Posterior vena cava (tissue), 2 donors: ENCODE measurements around the gene NKD2. TPM values are rescaled to one million over a fixed set of nuclear protein-coding genes. Genes with fewer than 3 reads are reported as not detected.
"Not testable (repeated sequence)": the region's sequence is repeated elsewhere in the genome, so short reads cannot be mapped to it uniquely, and the experiment has no call there.

ENCODE experiments used
- DNase-seq: peaks from one replicate; pipeline ENCODE4 v3.0.0-alpha.2; 2020; ENCODE audit warnings: low spot score
- intact Hi-C, 2 donors: fragments of 100-400 bp; cut with DNase I; formaldehyde crosslinking; loops; one replicate each; pipeline versions ENCODE4 v1.14.1 to v1.14.2; 2022 to 2023
- total RNA-seq, 2 donors: library from RNA; stranded (reverse); fragmentation: NEBNext Ultra II Directional; extraction: Animal tissue kit (Norgen Biotek cat#: 25700); gene quantifications; one replicate each; pipeline ENCODE4 v1.2.1, GENCODE V29; 2021
- donor health status: DM: yes; HTN: yes; CAD: no.
- donor health status: DM: yes; HTN: yes; CAD: no.

Gene NKD2
- total RNA-seq, 2 donors from 2014 or later, result 2.7 to 5.0 TPM

- no peak for DNase-seq
- intact Hi-C loops, result no loop called here
Observed at GRCh38 chr5:1074816-1075554, 66.4 kb downstream of the NKD2 start.

GRCh38 chr5:1075555-1075881 lies 66.9 kb downstream of the NKD2 start:
- intact Hi-C loops, result no loop called here
- DNase-seq, result no peak

DNA sequence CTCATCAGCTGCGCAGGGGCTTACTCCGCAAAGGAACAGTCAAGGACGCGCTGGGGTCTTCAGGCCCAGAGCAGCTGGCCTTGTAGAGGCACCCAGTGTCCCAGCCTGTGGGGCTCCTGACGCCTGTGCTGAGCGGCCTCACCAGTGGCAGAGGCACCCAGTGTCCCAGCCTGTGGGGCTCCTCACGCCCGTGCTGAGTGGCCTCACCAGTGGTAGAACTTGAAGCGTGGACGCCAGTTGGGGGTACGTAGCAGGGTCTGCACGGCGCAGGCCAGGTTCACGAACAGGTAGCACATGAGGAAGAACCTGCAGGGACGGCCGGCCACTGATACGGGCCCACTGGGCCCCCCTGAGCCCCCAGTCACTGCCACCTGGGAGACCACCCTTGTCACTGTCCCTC lies 67.3 kb downstream of the NKD2 start:
- intact Hi-C loops, result no loop called here
- DNase-seq, result no peak

- intact Hi-C loops, result no loop called here
- no peak for DNase-seq
Observed at GRCh38 chr5:1076406-1076805, 67.8 kb downstream of the NKD2 start.

DNA sequence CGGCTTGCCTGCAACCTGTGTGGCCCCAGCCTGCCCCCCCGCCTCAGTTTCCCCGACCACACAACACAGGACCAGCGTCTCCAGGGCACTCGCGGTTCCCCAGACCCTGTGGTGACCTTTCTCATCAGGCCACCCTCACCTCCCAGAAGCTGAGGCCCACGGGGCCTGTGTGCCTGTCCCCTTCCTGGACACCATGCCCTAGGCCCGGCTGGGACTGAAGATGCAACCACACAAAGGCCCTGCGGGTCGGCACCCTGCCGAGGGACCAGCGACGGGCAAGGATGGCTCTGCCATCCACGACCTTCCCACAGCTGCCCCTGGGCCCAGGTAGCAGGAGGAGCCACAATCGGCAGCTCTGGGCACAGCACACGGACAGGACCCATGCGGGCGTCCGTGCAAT lies 68.4 kb downstream of the NKD2 start:
- intact Hi-C loops, result no loop called here
- DNase-seq, result no peak

DNA sequence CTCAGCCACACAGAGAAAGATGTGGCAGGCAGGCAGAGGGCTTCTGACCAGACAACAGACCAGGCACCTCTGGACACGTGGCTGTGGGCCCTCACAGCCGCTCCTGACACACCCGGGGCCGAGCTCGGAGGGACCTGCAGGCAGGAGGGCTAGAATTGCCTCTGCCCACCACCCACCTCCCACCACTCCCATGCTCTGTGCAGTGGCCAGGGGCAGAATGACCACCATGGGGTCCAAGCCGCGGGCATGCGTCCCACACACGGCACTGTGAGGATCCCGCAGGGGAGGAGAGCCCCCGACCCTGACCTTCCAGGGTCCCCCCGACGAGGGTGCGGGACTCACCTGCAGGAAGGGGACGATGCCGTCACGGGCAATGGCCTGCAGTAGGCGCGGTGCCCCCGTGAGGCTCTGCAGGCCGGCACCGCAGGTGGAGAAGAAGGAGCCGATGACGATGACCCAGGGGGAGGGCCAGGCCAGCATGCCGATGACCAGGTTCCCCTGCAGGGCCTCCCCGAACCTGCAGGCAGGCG lies 69.0 kb downstream of the NKD2 start:
- DNase-seq, result no peak
- intact Hi-C loops, result no loop called here

- intact Hi-C loops, result no loop called here
- no peak for DNase-seq
Observed at GRCh38 chr5:1078206-1078605, 69.6 kb downstream of the NKD2 start.

DNA sequence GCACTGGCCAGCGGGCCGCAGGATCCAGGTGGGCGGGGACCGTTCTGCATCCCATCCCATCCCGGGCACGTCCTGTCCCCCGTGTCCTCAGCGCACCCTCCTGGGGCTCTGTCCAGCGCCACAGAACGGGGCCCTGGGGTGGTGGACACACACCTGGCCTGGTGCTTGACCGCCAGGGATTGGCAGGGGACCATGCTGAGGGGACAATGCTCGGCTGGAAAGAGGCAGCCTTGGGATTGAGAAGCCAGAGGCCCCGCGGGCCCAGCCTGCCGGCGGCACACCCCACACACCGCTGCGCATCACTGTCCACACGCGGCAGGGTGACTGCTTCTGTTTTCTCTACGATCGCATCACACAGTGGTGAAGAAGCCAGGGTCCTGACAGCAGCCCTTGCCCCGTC lies 70.2 kb downstream of the NKD2 start:
- no peak for DNase-seq
- intact Hi-C loops, result no loop called here

DNA sequence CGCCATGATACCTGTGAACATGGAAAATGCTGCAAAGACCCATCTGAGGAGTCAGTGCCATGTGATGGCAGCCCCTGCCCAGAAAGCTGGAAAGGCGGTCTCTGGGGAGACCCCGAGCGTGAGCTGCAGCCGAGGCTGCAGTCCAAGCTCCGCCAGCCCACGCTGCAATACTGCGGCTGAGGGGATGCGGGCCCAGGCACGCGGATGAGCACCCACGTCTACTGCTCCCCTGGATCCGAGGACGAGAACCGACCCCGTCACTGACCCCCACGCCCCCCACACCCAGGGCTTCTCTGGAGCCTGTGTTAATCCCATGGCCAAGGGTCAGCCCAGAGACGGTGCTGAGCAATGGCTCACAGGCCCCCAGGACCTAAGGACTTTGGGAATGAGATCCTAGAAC lies 70.9 kb downstream of the NKD2 start:
- intact Hi-C loops, result no loop called here
- no peak for DNase-seq

GRCh38 chr5:1079961-1080360 lies 71.4 kb downstream of the NKD2 start:
- no peak for DNase-seq
- intact Hi-C loops, result no loop called here

GRCh38 chr5:1080432-1080831 lies 71.8 kb downstream of the NKD2 start:
- DNase-seq, result no peak
- intact Hi-C loops, result no loop called here

GRCh38 chr5:1081519-1081918 lies 72.9 kb downstream of the NKD2 start:
- intact Hi-C loops, result no loop called here
- no peak for DNase-seq

DNA sequence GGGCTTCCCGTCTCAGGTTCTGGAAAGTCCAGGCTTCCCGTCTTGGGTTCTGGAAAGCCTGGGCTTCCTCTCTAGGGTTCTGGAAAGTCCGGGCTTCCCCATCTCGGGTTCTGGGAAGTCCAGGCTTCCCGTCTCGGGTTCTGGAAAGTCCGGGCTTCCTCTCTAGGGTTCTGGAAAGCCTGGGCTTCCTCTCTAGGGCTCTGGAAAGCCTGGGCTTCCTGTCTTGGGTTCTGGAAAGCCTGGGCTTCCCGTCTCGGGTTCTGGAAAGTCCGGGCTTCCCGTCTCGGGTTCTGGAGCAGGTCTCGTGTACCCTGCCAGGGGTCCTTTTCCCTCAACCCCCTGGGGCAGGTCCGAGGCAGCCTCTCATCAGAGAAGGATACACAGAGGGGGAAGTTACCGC lies 74.4 kb downstream of the NKD2 start:
- intact Hi-C loops, DNase-seq: not testable (repeated sequence)

- intact Hi-C loops, result no loop called here
- no peak for DNase-seq
Observed at GRCh38 chr5:1083823-1084605, 75.4 kb downstream of the NKD2 start.

- intact Hi-C loops, result no loop called here
Observed at GRCh38 chr5:1085391-1085790, 76.8 kb downstream of the NKD2 start.

DNA sequence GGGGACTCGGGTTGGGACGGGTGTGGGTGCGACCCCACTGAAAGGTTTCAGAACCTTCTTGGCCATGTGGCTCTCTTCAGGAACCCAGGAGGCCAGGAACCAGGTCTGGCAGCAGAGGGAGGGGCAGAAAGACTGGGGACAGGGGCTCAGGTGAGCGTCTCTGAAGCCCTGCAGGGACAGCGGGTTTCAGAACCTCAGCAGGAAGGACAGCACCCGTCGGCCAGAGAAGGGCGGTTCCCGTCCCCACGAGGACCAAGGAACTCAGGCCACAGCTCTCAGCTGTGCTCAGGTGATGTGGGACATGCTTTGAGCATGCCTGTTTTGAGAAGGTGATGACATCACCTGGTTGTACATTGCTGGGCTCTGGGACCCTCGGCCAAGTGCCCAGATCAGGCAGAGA lies 77.5 kb downstream of the NKD2 start:
- intact Hi-C loops, result no loop called here
- DNase-seq, result no peak

More at GRCh38 chr5:1085391-1085790, 76.8 kb downstream of the NKD2 start:
- DNase-seq, result no peak

DNA sequence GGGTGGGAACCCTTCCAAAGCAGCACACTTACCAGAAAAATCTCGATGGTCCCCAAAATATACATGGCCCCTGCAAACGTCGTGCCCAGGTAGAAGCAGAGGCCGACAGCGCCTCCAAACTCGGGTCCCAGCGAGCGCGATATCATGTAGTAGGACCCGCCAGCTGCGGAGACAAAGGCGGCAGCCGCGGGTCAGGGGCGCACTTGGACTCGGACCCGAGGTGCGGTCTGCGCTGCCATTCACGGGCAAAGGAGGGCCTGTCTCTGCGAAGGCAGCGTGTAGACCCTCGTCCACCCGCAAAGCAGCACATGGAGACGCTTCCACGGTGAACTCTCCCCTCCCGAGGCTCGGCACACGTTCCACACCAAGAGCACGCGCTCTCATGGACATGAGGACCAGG lies 78.3 kb downstream of the NKD2 start:
- intact Hi-C loops, result no loop called here
- DNase-seq, result no peak

GRCh38 chr5:1087428-1087827 lies 78.8 kb downstream of the NKD2 start:
- no peak for DNase-seq
- intact Hi-C loops, result no loop called here

DNA sequence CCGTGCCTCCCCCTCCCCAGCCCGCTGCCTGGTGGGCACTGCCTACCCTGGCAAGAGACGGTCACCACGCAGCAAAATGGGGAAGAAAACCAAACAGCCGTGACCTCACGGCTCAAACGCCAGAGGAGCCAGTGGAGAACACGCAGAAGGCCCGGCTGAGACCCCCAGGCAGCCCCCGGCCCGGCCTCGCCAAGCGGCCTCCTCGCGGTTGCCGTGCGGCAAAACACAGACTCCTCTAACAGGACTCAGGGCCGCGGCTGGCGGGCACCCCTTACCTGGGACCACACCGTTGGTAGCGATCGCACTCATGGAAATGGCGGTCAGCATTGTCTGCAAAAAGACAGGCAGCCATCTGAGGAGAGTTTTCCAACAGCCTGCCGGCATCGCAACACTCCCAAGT lies 79.4 kb downstream of the NKD2 start:
- DNase-seq, result no peak
- intact Hi-C loops, result no loop called here
